Activated CD4-positive, CD25-positive, alpha-beta regulatory T cell treated with anti-CD3 and anti-CD28 coated beads, Interleukin-2, amount 50 U/mL, for 24 hours (primary cell): ENCODE measurements around the gene C19orf81.

Experiments used
- ATAC-seq, 2 donors: fragments of 150-1000 bp; cut with Tn5 transposase; one replicate each; pipeline ENCODE4 v1.10.0; 2021; ENCODE audit warnings: mild to moderate bottlenecking in 1 of 2, moderate library complexity in 1 of 2

C19orf81 gene

DNA sequence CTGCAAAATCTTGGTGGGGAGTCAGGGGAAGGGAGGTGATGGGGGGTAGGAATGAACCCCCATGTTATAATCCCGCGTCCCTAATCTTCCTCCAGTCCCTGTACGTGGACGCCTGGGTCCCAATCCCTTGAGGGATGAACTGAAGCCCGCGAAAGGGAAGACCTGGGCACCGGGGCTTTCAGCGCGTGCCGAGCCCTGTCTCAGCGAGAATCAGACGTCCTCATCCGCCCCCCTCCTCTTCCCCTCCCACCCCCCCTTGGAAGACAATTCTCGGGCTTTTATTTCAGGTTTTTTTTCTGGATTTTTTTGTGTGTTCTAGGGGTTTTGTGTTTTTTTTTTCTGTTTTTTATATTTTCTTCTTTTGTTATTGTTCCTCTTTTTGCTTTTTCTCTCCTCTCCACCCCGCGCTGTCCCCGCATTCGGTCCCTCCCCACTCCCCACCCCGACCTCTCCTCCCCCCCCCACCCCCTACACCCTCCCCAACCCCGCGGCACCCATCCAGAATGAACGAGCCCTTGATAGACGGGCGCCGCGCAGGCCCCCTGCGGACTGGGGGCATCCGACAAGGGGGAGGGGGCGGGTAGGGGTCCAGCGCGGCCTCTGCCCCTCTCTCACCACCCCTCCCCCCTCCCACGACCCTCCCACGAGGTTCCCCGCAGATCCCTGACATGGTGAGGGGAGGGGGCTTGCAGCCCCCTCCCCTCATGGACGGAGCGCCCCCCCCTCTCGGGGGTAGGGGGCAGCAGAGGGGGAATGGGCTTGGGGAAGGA is 10.3 kb downstream of the C19orf81 start:
- no peak for ATAC-seq

DNA sequence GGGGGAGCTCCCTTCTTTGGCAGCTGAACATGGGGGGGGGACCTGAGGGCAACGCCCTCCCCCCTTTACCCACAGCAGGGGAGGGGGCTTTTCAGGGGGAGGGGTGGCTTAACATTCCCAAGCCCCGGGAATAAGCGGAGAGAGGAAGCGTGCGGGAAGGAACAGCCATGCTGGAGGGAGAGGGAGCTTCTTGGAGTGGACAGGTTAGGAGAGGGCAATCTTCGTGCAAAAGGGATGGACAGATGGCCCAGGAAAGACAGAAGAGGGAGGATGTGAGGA is 10.8 kb downstream of the C19orf81 start:
- no peak for ATAC-seq

DNA sequence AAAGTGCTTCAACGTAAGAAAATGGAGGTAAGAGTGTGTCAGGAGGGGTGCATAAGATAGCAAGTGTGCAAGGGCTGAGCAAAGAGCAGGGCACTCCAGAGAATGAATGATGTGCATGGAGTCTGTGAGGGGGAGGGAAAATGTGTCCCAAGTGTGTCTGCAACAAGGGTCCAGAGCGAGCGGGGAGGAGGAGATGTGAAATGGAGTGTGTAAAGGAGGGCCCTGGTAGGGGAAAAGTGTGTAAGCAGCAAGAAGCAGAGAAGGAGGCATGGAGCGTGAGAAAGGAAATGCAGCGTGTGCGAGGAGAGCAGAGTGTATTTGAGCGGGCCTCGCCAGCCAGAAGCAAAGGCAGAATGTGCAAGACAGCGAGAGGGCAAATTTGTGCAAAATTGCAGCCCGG is 11.8 kb downstream of the C19orf81 start:
- ATAC-seq = no peak

DNA sequence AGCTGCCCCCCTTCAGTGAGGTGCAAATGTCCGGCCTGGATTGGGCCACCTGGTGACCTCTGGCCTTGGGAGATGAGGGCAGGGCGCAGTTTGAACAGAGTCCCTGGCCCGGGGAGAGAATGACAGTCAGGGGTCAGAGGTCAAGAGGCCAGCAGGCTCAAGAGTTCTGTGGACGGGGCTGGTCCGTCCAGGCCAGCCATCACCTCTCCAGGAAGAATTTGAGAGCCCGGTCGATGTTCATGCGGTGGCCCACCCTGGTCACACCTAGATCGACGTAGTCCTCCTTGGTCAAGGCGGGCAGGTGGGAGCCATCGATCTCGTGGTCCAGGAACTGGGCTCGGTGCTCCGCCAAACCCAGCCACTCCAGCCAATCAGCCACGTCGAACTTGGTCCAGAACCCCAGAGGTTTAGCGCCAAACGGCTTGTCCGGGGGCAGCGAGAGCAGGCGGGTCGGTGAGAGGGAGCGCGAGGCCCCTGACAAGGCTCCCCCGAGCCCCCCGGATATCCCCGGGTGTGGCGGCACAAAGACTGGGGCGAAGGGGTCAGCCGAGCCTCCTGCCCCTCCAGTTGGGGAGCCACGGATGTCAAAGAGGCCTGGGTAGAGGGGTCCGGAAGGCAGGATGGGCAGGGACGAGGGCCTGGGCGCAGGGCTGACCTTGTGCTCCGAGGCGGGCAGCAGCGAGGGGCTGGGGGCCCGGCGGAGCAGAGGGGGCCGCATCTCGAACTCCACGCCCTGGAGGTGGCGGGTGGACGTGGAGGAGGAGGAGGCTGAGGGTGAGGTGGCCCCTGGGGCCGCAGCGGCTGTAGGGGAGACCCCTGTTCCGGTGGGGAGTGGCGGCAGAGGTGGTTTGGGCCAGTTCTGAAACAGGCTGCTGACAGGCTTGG is 12.8 kb downstream of the C19orf81 start:
- no peak for ATAC-seq

DNA sequence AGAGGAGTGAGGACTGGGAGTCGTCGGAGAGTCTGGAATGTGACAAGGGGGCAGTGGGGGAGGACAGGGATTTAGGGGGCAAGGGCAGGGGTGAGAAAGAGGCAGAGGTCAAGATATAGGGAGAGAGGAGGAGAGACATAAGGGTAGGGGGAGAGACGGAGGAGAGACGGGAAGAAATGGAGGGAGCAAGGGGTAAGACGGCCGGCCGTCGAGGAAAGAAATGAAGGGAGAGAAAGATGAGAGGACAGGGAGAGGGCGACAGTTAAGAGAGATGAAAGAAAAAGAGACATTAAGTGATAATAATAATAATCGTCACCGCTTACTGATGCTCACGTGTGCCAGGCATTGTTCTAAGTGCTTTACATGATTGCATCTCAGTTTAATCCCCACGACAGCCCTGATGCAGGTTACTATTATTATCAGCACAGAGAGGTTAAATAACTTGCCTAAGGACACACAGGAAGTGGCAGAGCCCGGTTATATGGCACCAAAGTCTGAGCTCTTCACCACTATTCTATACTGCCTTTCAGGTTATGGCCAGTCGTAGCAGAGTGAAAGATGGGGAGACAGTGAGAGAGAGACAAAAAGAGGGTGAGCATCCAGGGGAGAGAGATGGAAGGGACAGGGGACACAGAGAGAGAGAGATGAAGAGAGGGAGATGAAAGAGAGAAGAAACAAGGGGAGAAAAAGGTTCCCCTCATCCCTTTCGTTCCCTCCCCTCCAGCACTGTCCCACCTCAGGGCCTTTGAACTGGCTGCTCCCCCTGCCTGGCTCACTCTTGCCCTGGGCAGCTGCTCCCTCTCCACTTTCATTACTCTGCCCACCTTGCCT is 13.6 kb downstream of the C19orf81 start:
- no peak for ATAC-seq

DNA sequence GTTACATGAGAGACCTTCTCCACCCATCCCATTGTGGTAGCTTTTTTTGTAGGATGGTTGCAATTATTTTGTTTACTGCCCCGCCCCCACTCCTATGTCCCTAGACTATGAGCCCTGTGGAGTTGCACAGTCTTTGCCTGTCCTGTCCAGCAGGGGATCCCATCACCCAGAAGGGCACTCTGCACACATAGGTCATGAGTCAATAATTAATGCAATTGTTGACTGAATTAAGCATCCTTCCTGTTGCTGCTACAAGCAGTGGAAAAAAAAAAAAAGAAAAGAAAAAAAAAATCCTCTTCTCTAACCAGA is 14.2 kb downstream of the C19orf81 start:
- ATAC-seq = no peak

DNA sequence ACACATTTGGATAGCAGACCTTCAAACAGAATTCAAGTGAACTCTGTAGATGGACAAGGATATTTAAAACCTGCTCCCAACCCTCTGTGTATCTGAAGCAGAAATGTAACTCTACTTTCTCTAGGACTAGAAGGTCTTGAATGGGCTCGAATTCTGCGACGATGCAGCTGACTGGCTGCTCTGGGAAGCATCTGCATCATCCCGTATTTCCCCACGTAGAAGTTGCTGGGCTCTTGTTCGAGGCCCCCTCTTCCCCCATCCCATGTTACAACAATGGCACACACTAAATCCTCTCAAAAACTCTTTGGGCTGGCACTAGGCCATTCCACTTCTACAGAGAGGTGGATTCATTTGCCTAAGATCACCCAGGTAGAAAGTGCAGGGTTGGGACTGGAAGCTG is 15.0 kb downstream of the C19orf81 start:
- ATAC-seq = no peak

DNA sequence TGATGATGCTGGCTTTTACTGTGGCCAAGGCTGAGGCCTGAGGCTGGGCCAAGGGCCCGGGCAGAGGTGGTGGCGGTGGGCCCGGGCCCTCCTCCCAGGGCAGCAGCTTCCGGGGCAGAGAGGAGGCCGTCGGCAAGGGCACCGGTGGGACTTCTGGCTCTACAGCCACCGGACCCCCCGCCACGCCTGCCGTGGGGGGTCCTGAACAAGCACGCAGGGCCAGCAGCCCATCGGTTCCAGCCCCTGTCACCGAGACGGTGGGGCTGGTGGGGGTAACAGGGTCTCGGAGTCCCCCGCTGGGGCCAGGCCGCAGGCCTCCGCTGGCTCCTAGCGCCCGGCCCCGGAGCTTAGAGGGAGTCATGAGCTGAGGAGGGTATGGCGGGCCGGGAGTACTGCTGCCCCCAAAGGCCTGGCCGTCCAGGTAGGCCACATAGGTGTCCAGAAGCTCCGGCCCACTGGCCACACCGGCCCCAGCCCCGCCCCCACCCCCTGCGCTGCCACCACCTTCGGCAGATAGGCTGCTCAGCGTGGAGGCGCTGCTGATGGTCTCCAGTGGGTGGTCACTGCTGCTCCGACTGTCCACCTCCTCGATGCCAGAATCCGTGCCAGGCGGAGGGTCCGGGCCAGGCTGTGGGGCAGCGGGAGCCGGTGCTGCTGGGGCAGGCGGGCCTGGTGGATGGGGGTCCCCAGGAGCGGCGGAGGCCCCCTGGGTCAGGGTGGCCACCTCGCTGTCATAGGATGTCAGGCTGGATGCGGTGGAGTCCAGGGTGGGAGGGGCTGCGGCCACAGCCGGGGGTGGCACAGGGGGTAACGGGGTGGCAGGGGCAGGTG is 17.3 kb downstream of the C19orf81 start:
- ATAC-seq = no peak

DNA sequence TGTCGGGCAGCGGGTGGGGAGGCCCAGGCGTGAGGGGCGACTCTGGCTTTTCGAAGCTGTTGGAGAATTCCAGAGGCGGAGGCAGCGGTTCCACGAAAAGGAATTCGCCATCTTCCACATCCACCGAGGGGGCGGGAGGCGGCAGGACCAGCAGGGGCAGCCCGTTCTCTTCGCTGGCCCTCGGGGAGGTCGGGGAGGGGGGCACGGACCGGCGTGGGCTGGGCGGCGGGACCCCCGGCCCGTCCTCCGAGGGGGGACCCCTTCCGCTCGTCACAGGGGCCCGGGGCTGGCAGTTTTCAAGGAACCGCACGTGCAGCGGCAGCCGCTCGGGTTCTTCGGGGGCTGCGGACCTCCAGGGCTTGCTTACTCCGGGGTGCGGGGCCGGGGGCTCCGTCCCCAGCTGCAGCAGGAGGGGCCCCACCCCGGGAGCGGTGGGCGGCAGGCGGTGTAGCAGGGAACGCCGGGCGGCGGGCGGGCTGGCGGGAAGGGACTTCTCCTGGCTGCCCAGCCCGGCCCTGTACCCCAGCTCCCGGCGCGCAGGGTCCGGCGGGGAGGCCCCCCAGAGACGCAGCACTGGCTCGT is 18.0 kb downstream of the C19orf81 start:
- ATAC-seq = no peak

DNA sequence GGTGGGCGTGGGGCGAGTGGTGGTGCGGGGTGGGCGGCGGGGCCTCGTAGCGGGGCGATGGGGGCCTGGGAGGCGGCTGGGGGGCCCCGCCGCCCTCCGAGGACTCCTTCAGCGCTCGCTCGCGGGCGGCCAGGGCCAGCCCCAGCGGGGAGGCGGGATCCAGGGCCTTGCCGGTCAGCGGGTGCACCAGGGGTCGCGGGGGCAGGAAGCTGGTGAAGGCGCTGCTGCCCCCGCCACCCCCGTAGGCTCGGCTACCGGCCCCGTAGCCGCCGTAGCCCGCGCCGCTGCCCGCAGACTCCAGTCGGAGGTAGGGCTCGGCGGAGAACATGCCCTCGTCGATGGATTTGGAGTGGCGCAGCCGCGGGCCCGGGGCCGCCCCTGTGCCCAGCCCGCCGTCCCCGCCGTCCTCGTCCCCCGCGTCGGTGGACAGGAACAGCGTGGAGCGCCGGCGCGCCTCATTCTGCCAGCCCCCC is 18.6 kb downstream of the C19orf81 start:
- no peak for ATAC-seq

DNA sequence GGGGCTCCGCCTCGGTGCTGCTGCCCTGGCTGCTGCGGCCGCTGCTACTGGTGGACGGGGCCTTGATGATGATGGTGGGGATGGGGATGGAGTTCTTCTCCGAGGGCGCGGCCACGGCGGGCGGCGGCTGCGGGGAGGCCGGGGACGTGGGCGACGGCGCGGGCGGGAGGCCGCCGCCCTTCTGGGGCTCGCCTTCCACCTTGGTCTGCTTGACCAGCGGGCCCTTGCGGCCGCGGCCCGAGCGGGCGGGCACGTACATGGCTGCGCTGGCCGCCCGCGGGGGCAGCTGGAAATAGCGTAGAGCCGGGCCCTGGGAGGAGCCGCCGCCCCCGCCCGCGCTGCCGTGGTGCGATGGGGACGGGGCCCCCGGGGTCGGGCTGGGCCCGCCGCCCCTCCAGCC is 19.2 kb downstream of the C19orf81 start:
- no peak for ATAC-seq

DNA sequence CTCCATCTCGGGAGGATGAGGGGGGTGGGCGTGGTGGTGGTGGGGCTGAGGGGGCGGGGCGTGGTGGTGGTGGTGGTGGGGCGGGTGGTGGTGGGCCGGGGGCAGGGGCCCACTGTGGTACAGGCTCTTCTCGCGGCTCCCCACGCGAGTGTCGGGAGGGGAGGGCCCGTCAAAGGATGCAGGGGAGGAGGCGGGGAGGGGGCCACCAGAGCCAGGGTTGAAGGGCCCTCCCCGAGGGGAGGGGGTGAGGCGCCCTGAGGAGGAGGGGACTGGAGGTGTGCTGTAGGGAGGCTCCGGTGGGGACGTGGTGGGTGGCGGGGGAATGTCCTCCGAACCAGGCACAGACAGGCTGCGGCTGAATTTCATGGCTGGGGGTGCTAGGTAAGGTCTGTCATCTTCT is 19.6 kb downstream of the C19orf81 start:
- no peak for ATAC-seq

DNA sequence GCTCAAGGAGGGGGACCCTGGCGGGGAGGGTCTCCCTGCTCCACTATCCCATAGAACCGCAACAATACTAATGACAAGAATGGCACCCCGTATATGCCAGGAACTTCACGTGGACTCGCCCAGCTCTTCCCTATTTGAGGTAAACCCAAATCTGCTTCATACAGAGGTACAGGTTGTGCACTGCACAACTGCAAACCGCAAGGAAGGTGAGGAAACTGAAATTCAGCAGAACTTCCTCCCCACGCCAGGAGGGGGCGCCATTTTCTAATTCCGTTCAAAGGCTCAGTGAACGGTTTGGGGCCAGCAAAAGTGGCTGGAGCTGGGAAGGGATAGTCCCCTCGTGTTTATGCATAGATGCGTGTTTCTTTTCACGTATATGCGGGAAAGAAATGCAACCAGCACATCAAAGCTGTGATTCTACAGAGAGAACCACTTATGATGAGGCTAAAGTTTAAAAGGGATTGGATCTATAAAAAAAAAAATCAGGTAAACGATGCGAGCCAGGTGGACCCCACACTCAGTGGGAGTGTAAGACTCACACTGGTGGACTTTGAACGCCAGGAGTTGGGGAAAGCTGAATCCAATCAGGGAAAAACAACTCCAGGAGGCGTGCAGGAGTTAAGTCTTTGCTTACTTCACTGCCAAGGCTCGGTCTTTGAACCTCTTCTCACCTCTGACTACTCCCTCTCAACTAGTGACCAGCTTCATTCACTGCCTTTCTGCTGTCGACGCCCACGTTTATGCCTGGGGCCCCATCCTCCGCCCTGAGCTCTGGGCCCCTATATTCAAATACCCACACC is 20.3 kb downstream of the C19orf81 start:
- ATAC-seq = no peak

DNA sequence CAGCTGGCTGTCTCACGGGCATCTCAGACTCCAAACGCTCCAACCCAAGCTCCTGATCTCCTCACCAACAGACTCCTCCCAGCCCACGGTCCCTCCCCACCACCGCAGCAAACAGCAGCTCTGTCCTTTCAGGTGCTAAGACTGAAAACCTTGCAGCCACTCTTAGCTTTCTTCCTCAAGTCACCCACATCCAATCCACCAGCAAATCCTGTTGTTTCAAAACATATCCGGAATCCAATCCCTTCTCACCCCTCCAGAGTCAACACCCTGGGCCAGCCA is 20.8 kb downstream of the C19orf81 start:
- ATAC-seq = no peak

DNA sequence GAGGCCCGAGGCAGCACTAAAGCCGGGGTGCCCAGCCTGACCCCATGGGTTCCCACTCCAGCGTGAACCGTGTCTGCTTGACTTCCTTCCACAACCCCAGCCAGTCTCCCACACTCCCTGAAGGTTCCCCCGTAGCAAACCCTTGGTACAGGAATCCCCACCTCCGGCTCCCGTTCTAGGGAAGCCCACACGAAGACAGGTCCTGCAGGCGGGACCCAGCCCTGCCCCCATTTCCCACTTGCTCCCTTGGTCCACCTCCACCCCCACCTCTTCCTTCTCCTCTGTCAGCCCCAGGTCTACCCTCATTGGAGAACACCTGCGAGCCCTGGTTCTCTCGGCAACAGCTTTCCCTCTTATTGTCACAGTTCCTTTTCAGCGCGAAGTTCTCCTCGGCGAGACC is 23.9 kb downstream of the C19orf81 start:
- no peak for ATAC-seq

DNA sequence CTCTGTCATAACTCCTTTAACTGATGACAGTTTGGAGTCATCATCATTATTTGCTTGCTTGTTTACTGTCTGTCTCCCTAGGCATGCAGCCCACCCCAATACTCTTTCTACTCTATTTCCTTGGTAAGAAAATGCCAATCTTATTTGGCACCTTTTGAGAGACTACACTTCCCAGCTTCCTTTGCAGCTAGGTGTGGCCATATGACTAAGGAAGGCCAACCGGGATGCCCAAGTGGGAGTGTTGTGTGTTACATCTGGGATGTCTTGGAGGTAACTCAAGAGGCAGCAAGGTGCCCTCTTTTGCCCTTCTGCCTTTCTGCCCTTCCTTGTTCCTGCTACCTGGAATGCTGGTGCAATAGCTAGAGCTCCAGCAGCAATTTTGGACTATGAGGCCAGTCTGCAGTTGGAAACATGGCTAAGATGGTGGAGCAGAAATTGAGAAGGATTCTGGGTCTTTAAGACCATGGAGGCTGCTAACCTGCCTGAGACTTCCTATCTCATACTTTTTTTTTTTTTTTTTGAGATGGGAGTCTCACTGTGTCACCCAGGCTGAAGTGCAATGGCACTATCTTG is 27.5 kb downstream of the C19orf81 start:
- ATAC-seq = no peak

DNA sequence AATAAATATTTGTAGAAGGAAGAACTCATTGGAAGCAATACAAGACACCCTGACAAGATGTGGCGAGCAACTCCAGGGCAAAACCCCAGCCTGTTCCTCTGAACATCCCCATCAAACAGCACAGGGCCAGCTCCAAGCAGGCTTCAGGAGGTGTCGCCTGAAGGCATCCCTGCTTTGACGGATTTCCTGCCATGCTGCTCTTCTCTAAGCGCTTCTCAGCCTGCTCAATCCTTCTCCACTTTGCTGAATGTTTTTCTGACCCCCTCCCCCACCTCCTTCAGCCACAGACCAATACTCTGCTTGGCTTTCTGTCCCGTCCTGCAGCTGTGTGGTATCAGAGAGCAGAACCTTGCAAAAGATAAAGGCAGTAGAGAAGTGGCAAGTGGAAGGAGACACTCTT is 28.4 kb downstream of the C19orf81 start:
- no peak for ATAC-seq

DNA sequence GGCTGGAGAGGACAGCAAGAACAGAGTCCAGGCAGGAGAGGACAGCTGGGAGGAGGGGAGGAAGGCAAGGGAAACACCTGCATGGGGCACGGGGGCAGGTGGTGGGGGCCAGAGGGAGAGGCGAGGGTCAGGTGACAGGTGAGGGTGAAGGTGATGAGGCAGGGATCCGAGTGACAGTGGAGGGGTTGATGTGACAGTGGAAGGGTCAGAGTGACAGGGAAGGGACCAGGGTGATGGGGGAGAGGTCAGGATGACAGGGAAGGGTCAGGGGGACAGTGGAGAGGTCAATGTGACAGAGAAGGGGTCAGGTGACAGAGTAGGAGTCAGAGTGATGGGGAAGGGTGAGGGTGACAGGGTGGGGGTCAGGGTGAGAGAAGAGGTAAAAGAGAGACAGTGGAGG is 29.1 kb downstream of the C19orf81 start:
- no peak for ATAC-seq

DNA sequence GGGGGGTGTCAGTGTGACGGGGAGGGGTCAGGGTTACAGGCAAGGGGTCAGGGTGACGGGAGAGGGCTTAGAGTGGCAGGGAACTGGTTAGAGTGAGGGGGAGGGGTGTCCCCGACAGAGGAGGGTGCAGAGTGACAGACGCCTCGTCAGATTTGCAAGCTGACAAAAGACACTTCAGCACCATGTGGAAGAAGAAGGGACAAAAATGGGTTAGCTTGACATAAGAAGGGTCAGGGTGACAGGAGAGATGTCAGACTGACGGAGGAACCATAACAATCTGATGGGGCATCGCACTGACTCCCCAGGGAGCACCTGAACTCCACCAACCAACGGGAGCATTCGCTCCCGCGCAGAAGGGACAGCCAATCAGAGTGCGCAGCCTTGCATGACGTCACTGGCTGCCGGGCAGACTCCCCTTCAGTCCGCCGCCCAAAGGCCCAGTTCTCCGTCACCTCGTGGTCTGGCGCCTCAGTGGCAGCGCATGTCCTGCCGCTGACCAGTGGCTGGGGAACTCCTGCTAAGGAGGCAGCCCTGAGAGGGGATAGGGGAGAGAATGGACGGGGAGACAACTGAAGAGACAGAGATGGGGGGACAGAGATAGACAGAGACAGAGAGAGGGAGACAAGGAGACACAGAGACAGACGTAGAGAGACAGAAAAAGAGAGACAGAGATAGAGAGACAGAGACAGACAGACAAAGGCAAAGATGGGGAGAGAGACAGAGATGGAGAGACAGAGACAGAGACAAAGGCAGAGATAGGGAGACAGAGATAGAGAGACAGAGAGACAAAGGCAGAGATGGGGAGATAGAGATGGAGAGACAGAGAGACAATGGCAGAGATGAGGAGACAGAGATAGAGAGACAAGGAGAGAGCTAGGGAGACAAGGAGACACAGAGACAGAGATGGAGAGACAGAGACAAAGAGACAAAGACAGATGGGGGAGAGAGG is 30.2 kb downstream of the C19orf81 start:
- peak; percentile 90 to 97 for ATAC-seq
